ENCODE measurements around the gene INTU.

DNA sequence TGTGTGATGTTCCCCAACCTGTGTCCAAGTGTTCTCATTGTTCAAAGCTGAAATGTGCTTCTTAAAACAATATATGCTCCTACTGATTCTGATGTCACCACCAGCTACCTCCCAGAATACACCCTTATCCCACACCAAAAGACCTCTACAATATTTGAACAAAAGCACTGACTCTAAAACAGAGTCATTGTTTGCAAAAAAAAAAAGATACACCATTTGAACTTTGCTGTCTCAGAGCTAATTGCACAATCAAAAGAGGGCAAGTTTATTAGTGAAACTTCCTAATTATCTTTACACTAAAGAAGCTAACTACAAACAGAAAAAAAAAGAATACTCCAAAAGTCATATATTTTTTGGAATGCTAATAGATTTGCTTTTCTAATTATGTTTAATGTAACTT lies 34.1 kb upstream of the INTU start:
- no peak for TF ChIP-seq CTCF (IDR thresholded peaks at IDR 0.05; ENCODE audit: insufficient read depth, low read length)
- no peak for TF ChIP-seq POLR2AphosphoS5 (IDR thresholded peaks at IDR 0.05; ENCODE audit: low read depth)
- no peak for TF ChIP-seq REST (IDR thresholded peaks at IDR 0.05; ENCODE audit: insufficient replicate concordance, low read depth)
- no peak for TF ChIP-seq SPI1 (IDR thresholded peaks at IDR 0.05; ENCODE audit: borderline replicate concordance, low read depth)
- TF ChIP-seq GABPA (IDR thresholded peaks at IDR 0.05; ENCODE audit: low read depth) = no peak
